GM21390 (cell line): Measurements from ENCODE around the gene NUDT4.
A peak's percentile ranks its signal among the peaks of the same experiment; 100 is the strongest.

Experiments
- ATAC-seq: cut with Tn5 transposase; IDR thresholded peaks from one replicate; pipeline ENCODE4 v1.9.1; 2021; ENCODE audit not compliant: unreplicated experiment

The NUDT4 gene

DNA sequence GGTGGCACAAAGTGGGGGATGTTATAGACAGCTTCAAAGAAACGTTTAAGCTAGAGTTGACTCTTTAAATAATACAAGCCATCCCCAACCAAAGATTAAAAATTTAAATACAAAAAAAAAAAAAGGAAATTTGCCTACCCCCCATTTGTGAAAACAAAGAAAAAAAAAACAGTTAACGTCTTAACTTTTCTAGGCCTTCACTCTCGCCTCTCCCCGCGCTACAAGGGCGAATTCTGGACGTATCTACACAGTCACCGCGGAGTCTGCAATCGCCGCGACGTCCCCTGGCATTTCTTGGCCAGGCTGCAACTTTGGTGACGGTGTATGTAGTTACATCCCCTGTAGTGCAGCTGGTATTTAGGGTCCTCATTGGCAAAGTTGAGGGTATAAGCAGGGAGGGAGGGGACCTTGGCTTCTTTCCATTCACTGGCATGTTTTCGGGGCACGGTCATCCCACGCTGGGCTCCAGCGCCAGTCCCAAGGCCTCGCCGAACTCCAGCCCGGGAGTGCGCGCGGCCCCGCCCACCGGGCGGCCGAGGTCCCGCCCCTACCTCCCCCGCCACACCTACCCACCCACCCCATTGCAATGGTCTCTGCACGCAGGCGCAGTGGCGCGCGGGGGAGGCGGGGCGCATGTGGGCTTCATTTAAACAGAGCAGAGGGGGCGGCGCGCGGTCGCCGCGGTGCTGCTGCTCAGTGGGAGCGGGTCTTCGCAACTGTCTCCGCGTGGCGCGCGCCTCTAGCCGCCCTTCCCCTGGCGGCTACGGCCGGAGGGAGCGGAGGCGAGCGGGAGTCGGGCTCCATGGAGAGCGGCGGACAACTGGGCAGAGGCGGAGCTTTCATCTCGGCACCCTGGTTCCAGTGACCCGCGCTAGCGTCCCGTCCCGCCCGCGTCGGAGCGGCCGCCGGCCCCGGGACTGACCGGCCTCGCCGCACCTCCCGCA is at the start of gene NUDT4:
NUDT4 (plus strand) TSS at position 674 of the 944 bp plus-strand sequence. CDS start 398 bp downstream, outside the sequence.
- peak; percentile 67 for ATAC-seq

DNA sequence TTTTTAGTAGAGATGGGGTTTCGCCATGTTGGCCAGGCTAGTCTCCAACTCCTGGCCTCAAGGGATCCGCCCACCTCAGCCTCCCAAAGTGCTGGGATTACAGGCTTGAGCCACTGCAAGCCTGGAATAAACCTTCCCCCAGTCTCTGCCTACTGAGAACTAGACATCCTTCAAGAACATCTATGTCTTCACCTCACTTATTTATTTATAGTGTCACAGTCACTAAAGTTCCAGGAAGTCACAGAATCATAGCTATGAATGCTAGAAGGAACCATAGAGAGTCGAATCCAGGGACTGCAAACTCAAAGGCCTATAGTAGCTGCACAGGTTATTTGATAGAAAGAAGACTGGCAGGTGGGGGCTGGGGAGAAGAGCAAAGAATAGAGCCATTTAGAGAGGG is 44.7 kb upstream of the NUDT4 start:
- no peak for ATAC-seq

GRCh38 chr12:93333828-93334227 is 43.9 kb upstream of the NUDT4 start:
- no peak for ATAC-seq

GRCh38 chr12:93335603-93336162 is 42.0 kb upstream of the NUDT4 start:
- no peak for ATAC-seq

- ATAC-seq: no peak
Measured at GRCh38 chr12:93336291-93336741, 41.4 kb upstream of the NUDT4 start.

- no peak for ATAC-seq
Measured at GRCh38 chr12:93338598-93338997, 39.1 kb upstream of the NUDT4 start.

DNA sequence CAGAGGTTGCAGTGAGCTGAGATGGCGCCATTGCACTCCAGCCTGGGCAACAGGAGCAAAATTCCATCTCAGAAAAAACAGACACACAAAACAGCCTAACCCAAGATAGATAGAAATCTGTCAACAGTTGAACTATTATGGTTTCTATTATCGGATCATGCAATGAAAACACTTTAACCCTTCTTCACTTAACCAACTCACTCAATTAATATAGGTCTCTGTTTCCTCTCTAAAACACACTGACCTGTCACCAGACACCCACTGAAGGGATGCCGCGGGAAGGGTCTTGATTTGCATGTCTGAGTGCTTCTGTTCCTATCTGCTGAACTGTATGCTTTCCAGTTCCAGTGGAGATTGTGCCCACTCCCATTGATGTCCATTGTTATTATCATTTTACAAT is 38.0 kb upstream of the NUDT4 start:
- no peak for ATAC-seq

DNA sequence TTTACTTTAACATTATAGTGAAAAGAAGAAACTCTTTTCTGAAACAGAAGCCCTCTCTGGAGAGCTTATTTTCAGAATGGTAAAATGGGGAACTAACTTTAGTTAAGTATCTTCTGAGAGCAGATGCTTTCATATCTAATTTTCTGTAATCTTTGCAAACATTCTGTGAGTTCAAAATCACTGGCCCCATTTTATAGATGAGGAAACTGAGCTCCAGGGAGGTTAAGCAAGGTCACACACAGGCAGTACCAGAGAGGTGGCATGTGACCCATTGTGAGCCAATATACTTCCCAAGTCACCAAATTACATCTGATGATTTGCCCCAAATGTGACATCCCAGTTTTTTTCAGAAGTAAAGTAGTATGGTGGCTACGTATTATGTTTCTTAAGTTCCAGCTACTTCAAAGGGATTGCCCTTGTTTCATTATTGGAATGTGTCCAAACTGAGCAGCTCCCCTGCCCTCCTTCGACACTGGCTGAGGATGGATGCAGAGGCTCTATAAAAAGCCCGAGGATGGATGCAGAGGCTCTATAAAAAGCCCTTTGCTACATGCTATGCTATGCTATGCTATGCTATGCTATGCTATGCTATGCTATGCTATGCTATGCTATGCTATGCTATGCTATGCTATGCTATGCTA is 36.2 kb upstream of the NUDT4 start:
- ATAC-seq: no peak

- ATAC-seq: no peak
Measured at GRCh38 chr12:93347054-93347785, 30.5 kb upstream of the NUDT4 start.

GRCh38 chr12:93348575-93349435 is 28.9 kb upstream of the NUDT4 start:
- ATAC-seq: no peak

DNA sequence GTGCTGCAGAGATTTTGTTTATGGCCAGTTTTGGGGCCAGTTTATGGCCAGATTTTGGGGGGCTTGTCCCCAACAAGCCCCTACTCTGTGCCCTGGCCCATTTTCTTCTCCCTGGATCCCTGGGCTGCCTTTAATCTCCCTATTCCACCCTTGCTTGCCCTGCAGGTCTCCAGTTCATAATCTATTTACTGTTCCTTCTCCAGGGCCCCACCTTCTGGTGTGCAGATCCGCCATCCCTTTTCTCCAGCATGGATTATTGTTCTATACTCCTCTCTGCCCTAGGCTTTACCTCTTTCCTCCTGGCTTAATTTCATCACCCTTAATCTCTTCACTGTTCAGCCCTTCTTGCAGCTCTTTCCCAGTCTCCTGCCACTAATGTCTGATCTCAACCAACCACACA is 26.0 kb upstream of the NUDT4 start:
- ATAC-seq: no peak

DNA sequence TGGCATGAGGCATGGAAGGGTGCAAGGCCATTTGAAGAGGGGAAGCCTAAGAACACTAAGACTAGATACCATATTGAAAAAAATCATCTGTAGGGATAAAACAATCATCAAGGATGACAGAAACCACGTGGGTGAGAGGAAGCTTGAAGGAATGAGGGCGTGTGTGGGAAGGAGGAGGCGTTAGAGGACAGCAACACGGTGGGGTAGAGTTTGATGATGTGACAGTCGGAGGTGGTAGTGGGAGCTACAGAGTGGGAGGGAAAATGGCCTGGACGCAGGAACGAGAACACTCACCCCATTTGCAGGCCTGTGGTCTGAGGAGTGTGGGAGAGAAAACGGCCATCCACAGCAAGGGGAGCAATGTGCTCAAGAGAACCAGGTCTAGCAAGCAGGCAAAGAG is 25.4 kb upstream of the NUDT4 start:
- ATAC-seq: no peak

GRCh38 chr12:93356214-93356613 is 21.5 kb upstream of the NUDT4 start:
- no peak for ATAC-seq

DNA sequence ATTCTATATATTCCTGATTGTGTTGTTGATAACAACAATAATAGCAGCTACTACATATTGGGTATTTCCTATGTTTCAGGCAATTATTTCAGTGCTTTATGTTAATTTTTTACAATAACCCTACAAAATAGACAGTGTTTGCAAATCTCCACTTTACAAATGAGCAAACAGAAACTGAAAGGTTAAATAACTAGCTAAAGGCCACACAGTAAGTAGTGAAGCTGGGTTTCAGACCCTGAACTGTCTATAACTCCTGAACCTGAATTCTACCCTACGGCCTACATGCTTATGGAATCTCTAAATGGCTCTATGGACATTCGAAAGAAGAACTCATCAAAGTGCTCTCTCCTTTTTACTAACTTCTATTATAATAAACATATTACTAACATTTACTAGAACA is 19.7 kb upstream of the NUDT4 start:
- ATAC-seq: peak; percentile 86

GRCh38 chr12:93358821-93359220 is 18.9 kb upstream of the NUDT4 start:
- ATAC-seq: no peak

- no peak for ATAC-seq
Measured at GRCh38 chr12:93360688-93361087, 17.0 kb upstream of the NUDT4 start.

DNA sequence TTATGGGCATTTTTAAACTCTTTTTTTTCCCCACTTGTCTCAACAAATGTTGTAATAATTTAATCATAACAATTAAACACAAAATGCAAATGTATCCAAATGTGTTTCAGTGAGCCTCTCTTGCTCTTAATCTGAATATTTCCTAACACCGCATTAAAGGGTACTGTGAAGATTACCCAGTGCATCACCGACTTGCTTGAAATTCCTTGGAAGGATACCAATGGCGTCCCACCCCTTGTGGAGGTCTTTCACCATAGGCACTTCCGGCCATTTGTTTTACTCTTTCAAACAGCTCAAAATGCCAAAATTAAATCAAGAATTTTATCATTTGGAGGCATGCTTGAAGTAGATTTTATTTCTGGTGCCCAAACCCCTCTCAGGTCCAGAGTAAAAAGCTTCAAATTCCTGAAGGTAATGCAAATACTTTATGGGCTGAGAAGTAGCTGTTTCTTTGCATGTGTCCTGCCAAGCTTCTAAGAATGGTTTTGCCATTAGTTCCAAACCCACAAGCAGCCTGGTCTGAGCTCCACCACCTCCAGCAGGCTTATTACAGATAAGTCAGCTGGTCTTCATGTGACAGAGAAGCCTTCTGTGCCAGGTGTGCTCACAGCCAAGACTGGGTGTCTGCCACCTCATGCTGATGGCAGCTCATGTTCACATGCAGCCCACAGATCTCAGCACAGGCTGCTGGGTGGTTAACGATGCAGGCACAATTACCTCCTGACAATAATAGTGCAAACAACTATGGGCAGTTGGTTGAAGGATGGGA is 16.4 kb upstream of the NUDT4 start:
- no peak for ATAC-seq

DNA sequence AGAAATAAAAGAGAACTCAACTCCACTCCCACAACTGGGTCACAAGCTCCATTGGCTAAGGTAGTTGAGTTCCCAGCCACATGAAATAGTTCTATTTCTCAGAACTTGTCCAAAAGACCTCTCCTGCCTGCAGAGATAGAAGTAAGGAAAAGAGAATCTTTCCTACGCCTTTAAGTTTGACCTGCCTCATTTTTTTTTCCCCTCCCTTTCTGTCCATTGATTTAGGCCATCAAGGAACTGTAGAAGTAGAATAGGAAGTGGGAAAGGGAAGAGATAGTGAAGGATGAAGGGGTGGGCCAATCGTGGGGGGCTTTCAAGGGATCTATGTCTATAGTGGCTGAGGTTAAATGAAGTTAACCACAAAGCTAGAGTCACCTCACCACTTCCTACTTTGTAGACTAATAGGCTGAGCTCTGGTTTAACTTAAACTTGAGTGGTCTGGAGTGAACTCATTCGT is 13.9 kb upstream of the NUDT4 start:
- no peak for ATAC-seq

DNA sequence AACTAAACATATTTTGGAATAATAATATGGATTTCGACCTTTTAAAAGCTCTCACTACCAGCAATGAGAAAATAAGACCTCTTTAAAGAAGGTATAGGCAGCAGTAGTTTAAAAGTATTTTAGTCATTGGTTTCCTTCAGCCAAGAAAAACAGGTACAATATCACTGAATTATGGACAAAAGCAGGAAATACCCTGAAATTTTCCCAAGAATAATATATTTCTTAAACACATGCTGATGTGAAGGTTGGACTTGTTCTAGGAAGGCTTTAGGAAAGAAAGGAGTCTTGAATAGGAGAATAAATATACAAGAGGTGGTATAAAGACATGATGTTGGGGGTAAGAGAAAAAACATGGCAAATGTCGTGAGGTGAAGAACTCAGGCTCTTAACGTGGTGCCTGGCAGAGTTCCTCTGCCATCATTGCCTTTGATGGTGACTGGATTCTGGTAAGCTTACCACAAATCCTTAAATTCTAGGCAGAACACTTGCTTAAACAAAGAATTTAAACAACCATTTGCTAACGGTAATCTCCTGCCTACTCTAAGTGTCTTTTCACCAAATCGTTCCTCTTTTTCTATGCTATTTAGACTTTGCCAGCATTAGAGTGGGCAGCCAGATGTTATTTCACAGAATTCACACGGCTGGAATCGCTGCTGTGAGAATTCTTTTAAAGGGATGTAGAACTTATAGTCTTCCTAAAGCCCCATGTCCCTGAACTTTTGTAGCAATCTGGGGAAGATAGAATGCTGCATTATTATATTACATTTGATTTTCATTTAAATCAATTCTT is 11.9 kb upstream of the NUDT4 start:
- ATAC-seq: no peak
